Neural progenitor cell (in vitro differentiated cells): Measurements from ENCODE around the gene NXPH3. TPM values are rescaled to one million over a fixed set of nuclear protein-coding genes. Genes with fewer than 3 reads are reported as not detected.

Experiments used
- DNase-seq: peaks from one replicate; pipeline ENCODE4 v3.0.0-alpha.2; 2016; ENCODE audit warnings: low spot score
- H2AFZ ChIP-seq: fragments of 200-600 bp; sonication (generic); replicated peaks from 2 replicates; pipeline ENCODE4 v1.6.1; 2016; ENCODE audit warnings: antibody characterized with exemption
- H3F3A ChIP-seq: fragments of 200-600 bp; sonication (generic); 2 replicates; pipeline ENCODE4 v1.6.1; 2016; ENCODE audit warnings: antibody characterized with exemption, low read depth
- H3K27ac ChIP-seq: fragments of 200-600 bp; sonication (generic); 2 replicates; pipeline ENCODE4 v1.5.1; 2016; ENCODE audit warnings: mild to moderate bottlenecking
- H3K27me3 ChIP-seq: fragments of 200-600 bp; sonication (generic); 2 replicates; pipeline ENCODE4 v1.6.1; 2016; ENCODE audit warnings: mild to moderate bottlenecking, moderate library complexity
- H3K36me3 ChIP-seq: fragments of 200-600 bp; sonication (generic); 2 replicates; pipeline ENCODE4 v1.5.1; 2016
- H3K4me1 ChIP-seq: fragments of 200-600 bp; sonication (generic); 2 replicates; pipeline ENCODE4 v1.6.1; 2016; ENCODE audit warnings: mixed run types
- H3K4me2 ChIP-seq: fragments of 200-600 bp; sonication (generic); 2 replicates; pipeline ENCODE4 v1.6.1; 2016
- H3K4me3 ChIP-seq: fragments of 200-600 bp; sonication (generic); 2 replicates; pipeline ENCODE4 v1.5.1; 2016
- H3K79me2 ChIP-seq: fragments of 200-600 bp; sonication (generic); 2 replicates; pipeline ENCODE4 v1.6.1; 2016; ENCODE audit warnings: low read depth
- H3K9ac ChIP-seq: fragments of 200-600 bp; sonication (generic); 2 replicates; pipeline ENCODE4 v1.6.1; 2016
- H3K9me3 ChIP-seq: fragments of 200-600 bp; sonication (generic); 2 replicates; pipeline ENCODE4 v1.5.1; 2016; ENCODE audit warnings: low read depth
- H4K20me1 ChIP-seq: fragments of 200-600 bp; sonication (generic); 2 replicates; pipeline ENCODE4 v1.6.1; 2016; ENCODE audit warnings: low read depth
- H3K27ac Mint-ChIP-seq: 3 replicates; pipeline ENCODE4 v1.8.0; 2021; ENCODE audit warnings: mixed read lengths
- H3K27me3 Mint-ChIP-seq: 2 replicates; pipeline ENCODE4 v1.8.0; 2022; ENCODE audit warnings: low read depth, mild to moderate bottlenecking, inconsistent platforms, moderate library complexity, mixed read lengths; ENCODE audit not compliant: insufficient read depth
- H3K36me3 Mint-ChIP-seq: 3 replicates; pipeline ENCODE4 v1.8.0; 2021; ENCODE audit warnings: mixed read lengths
- H3K4me1 Mint-ChIP-seq: 3 replicates; pipeline ENCODE4 v1.8.0; 2021; ENCODE audit warnings: mixed read lengths
- H3K4me3 Mint-ChIP-seq: 3 replicates; pipeline ENCODE4 v1.8.0; 2021; ENCODE audit warnings: mild to moderate bottlenecking, moderate library complexity, mixed read lengths
- H3K9me3 Mint-ChIP-seq: 3 replicates; pipeline ENCODE4 v1.8.0; 2020; ENCODE audit warnings: mixed read lengths
- EZH2 ChIP-seq: fragments of 200-600 bp; sonication (generic); IDR thresholded peaks from 2 replicates; pipeline ENCODE4 v1.6.1; 2017; ENCODE audit warnings: antibody characterized with exemption, mild to moderate bottlenecking, moderate library complexity
- EZH2phosphoT487 ChIP-seq: fragments of 200-600 bp; sonication (generic); IDR thresholded peaks from 2 replicates; pipeline ENCODE4 v1.6.1; 2017; ENCODE audit warnings: antibody characterized with exemption
- total RNA-seq: library from RNA; depleted of rRNA; stranded (reverse); fragments of >200 nt; gene quantifications from 2 replicates; pipeline ENCODE4 v1.2.3, GENCODE V29; 2015; ENCODE audit warnings: low replicate concordance
- TF ChIP-seq, protein P1 (sequence below): fragments of 200-600 bp; sonication (generic); IDR thresholded peaks from 2 replicates; pipeline ENCODE4 v1.5.1; 2017; ENCODE audit warnings: antibody characterized with exemption, mild to moderate bottlenecking

Gene NXPH3
- total RNA-seq, 1 donor from 2014 or later = 3.6 TPM

DNA sequence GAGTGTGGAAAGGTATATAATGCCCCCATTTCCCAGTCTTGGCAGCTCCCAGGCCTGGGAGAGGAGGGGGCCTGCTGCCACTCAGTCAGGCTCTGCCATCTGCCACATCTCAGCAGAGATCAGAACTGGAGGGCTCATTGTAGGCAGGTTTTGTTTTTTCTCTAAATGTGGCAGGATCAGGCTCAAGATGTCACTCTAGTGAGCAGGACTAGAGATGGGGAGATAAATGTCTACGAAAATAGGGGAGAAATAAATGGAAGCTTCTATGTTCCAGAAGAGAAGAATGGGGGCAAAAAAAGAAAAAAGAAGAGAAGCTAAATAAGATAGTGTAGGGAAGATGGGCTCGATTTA, 13.9 kb downstream of the NXPH3 start:
- H3K4me2 ChIP-seq = no peak overlapping the region
- H3K27ac ChIP-seq = no peak overlapping the region
- H3K36me3 ChIP-seq = no peaks in the 10 kb centered on the region
- Mint-ChIP-seq H3K27me3 (peaks cover 2% of the 10 kb centered on the region), H3K27ac (no peak overlapping the region), H3K4me1 (no peaks in the 10 kb centered on the region), H3K36me3 (peaks cover 3% of the 10 kb centered on the region), H3K9me3 (no peaks in the 10 kb centered on the region), H3K4me3 (no peak overlapping the region)
- TF ChIP-seq EZH2phosphoT487 = no peak
- TF ChIP-seq, protein P1, sequence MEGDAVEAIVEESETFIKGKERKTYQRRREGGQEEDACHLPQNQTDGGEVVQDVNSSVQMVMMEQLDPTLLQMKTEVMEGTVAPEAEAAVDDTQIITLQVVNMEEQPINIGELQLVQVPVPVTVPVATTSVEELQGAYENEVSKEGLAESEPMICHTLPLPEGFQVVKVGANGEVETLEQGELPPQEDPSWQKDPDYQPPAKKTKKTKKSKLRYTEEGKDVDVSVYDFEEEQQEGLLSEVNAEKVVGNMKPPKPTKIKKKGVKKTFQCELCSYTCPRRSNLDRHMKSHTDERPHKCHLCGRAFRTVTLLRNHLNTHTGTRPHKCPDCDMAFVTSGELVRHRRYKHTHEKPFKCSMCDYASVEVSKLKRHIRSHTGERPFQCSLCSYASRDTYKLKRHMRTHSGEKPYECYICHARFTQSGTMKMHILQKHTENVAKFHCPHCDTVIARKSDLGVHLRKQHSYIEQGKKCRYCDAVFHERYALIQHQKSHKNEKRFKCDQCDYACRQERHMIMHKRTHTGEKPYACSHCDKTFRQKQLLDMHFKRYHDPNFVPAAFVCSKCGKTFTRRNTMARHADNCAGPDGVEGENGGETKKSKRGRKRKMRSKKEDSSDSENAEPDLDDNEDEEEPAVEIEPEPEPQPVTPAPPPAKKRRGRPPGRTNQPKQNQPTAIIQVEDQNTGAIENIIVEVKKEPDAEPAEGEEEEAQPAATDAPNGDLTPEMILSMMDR = no peak
- TF ChIP-seq EZH2 = no peak
- no peaks in the 10 kb centered on the region for H3K4me1 ChIP-seq
- no peaks in the 10 kb centered on the region for H3F3A ChIP-seq
- DNase-seq = no peak
- H3K9me3 ChIP-seq = no peaks in the 10 kb centered on the region
- no peak overlapping the region for H2AFZ ChIP-seq
- no peaks in the 10 kb centered on the region for H4K20me1 ChIP-seq
- no peak overlapping the region for H3K9ac ChIP-seq
- no peak overlapping the region for H3K4me3 ChIP-seq
- no peaks in the 10 kb centered on the region for H3K79me2 ChIP-seq
- H3K27me3 ChIP-seq = no peaks in the 10 kb centered on the region

DNA sequence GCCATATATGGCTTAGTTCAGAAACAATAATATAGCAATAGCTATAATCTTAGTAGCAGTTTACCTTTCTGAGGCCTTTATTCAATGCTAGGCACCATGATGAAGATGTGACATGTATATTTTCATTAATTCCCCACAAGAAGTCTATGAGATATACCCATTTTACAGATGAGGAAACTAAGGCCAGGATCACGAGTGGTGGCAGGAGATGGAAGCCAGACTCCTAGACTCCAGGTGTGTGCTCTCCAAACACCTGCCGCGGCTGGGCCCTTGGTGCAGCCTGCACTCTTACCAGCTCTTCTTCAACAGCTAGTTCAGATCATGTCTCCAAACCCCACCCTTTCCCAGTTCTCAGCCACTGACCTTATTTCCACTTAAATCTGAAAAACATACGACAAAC, 15.2 kb downstream of the NXPH3 start:
- H3K4me1 Mint-ChIP-seq = no peaks in the 10 kb centered on the region
- no peak overlapping the region for H3K27ac Mint-ChIP-seq
- Histone ChIP-seq H3K36me3 (no peaks in the 10 kb centered on the region), H3K27me3 (no peaks in the 10 kb centered on the region), H4K20me1 (no peaks in the 10 kb centered on the region), H3K4me2 (no peak overlapping the region), H3K4me3 (no peak overlapping the region), H3K9ac (no peak overlapping the region), H3K27ac (no peak overlapping the region), H3K4me1 (no peaks in the 10 kb centered on the region), H2AFZ (no peak overlapping the region), H3F3A (no peaks in the 10 kb centered on the region), H3K79me2 (no peaks in the 10 kb centered on the region), H3K9me3 (no peaks in the 10 kb centered on the region)
- no peak overlapping the region for H3K4me3 Mint-ChIP-seq
- TF ChIP-seq EZH2phosphoT487 (no peak), EZH2 (no peak)
- TF ChIP-seq, protein P1 = no peak
- no peaks in the 10 kb centered on the region for H3K9me3 Mint-ChIP-seq
- peaks cover 3% of the 10 kb centered on the region for H3K36me3 Mint-ChIP-seq
- DNase-seq = no peak
- peaks cover 2% of the 10 kb centered on the region for H3K27me3 Mint-ChIP-seq

DNA sequence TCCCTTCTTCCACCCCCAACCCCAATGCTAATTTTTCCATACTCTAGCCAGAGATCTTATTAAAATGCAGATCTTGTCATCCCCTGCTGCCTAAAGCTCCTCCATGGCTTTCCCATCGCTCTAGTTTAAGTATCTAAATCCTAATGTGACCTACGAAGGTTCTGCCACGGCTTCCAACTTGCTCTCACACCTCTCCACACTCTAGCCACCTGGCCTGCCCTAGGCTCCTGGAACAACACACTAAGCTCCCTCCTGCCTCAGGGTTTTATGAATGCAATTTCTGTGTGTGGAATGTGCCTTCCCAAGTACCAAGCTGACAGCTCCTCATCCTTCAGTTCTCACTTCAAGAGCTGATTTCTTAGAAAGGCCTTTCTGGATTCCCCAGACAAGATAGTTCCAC, 16.6 kb downstream of the NXPH3 start:
- no peak overlapping the region for H3K9ac ChIP-seq
- H3K9me3 Mint-ChIP-seq = no peaks in the 10 kb centered on the region
- peaks cover 9% of the 10 kb centered on the region for H3K36me3 Mint-ChIP-seq
- no peaks in the 10 kb centered on the region for H3K27me3 ChIP-seq
- H3K4me1 ChIP-seq = no peaks in the 10 kb centered on the region
- H3K9me3 ChIP-seq = no peaks in the 10 kb centered on the region
- no peaks in the 10 kb centered on the region for H3K36me3 ChIP-seq
- no peak overlapping the region for H3K4me3 ChIP-seq
- H3K4me3 Mint-ChIP-seq = no peak overlapping the region
- H3K4me2 ChIP-seq = no peak overlapping the region
- no peaks in the 10 kb centered on the region for H3K79me2 ChIP-seq
- H3K4me1 Mint-ChIP-seq = no peaks in the 10 kb centered on the region
- H3K27ac ChIP-seq = no peak overlapping the region
- no peak for DNase-seq
- H3K27me3 Mint-ChIP-seq = peaks cover 3% of the 10 kb centered on the region
- no peak overlapping the region for H2AFZ ChIP-seq
- TF ChIP-seq EZH2 = no peak
- no peak for TF ChIP-seq EZH2phosphoT487
- TF ChIP-seq, protein P1 = no peak
- H3K27ac Mint-ChIP-seq = no peak overlapping the region
- no peaks in the 10 kb centered on the region for H3F3A ChIP-seq
- no peaks in the 10 kb centered on the region for H4K20me1 ChIP-seq

DNA sequence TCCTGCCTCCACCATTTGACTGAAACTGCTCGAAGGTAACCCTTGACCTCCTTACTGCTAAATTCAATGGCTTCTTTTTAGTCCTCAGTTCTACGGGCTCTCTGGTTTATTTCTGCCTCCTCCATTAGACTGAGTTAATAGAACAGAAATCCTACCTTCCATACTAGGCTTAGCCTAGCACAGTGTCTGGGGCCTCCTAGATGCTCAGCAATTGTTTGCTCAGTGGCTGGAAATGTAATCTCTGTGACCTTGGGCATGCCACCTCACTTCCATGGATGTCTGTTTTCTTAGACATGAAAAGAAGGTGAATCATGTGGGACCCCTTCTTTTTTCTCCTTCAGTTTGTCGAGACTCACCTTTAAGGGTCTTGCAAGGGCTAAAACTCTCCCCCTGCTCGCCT, 19.7 kb downstream of the NXPH3 start:
- Histone ChIP-seq H3K4me1 (peaks cover 11% of the 10 kb centered on the region), H3K79me2 (no peaks in the 10 kb centered on the region), H3K36me3 (no peaks in the 10 kb centered on the region), H4K20me1 (peaks cover 3% of the 10 kb centered on the region), H3K27me3 (no peaks in the 10 kb centered on the region), H2AFZ (no peak overlapping the region), H3K9me3 (no peaks in the 10 kb centered on the region), H3K9ac (no peak overlapping the region), H3K27ac (no peak overlapping the region), H3K4me3 (no peak overlapping the region), H3F3A (no peaks in the 10 kb centered on the region), H3K4me2 (no peak overlapping the region)
- no peaks in the 10 kb centered on the region for H3K4me1 Mint-ChIP-seq
- H3K27me3 Mint-ChIP-seq = peaks cover 4% of the 10 kb centered on the region
- H3K27ac Mint-ChIP-seq = no peak overlapping the region
- no peak overlapping the region for H3K4me3 Mint-ChIP-seq
- TF ChIP-seq EZH2 (no peak), EZH2phosphoT487 (no peak)
- TF ChIP-seq, protein P1 = no peak
- peaks cover 18% of the 10 kb centered on the region for H3K36me3 Mint-ChIP-seq
- H3K9me3 Mint-ChIP-seq = no peaks in the 10 kb centered on the region
- DNase-seq = no peak
